ENCODE results near the gene IRF1.

IRF1 gene

DNA sequence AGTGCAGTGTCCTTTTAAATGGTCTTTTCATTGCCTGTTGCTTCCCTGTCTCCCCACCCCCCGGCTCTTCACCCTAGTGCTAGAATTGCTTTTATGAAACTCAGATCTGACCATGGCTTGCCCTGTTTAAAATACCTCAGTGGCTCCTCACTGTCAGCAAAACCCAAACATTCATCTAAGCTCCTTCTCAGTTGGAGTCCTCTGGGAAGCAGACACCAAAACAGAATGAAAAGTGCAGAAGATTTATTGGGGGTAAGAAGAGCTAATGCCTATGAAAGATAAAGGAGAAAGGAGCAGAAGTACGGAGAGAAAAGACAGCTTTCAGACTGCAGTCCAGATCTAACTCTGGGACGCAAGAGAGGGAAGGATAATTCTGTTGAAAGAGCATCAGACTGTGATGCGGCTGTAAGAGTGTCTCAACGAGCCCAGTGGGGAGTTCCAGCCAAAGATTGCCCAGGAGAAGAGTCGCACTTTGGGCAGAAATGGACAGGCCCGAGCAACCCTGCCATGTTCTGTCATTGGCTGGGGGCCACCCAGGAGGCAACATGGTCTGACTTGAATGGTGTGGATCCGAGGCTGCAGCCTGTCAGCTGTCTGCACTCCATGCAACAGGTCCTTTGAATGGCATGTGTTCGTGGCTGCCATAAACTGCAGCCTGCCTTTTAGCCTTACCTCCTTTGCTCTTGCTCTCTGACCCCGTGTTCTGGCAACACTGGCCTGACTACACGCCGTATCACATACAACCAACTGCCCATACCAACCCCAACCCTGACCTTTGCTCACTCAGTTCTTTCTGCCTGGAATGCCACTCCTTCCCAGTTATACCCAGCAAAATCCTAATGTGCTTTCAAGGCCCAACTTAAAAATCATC lies 55.9 kb downstream of the IRF1 start:
- no peaks in the 10 kb centered on the region for H3K9me3 Mint-ChIP-seq
- peaks cover 3% of the 10 kb centered on the region for H3K27me3 Mint-ChIP-seq (ENCODE audit: low read depth)
- peaks cover 37% of the 10 kb centered on the region for H3K4me1 Mint-ChIP-seq
- H3K36me3 Mint-ChIP-seq (ENCODE audit: low read depth), result no peaks in the 10 kb centered on the region
- peak overlapping the region; percentile 53 to 73 (median 61) for H3K27ac Mint-ChIP-seq
- no peak overlapping the region for H3K4me3 Mint-ChIP-seq
- TF ChIP-seq, protein P1, sequence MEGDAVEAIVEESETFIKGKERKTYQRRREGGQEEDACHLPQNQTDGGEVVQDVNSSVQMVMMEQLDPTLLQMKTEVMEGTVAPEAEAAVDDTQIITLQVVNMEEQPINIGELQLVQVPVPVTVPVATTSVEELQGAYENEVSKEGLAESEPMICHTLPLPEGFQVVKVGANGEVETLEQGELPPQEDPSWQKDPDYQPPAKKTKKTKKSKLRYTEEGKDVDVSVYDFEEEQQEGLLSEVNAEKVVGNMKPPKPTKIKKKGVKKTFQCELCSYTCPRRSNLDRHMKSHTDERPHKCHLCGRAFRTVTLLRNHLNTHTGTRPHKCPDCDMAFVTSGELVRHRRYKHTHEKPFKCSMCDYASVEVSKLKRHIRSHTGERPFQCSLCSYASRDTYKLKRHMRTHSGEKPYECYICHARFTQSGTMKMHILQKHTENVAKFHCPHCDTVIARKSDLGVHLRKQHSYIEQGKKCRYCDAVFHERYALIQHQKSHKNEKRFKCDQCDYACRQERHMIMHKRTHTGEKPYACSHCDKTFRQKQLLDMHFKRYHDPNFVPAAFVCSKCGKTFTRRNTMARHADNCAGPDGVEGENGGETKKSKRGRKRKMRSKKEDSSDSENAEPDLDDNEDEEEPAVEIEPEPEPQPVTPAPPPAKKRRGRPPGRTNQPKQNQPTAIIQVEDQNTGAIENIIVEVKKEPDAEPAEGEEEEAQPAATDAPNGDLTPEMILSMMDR (IDR thresholded peaks at IDR 0.05; ENCODE audit: unreplicated experiment in 3 of 3), result no peak

DNA sequence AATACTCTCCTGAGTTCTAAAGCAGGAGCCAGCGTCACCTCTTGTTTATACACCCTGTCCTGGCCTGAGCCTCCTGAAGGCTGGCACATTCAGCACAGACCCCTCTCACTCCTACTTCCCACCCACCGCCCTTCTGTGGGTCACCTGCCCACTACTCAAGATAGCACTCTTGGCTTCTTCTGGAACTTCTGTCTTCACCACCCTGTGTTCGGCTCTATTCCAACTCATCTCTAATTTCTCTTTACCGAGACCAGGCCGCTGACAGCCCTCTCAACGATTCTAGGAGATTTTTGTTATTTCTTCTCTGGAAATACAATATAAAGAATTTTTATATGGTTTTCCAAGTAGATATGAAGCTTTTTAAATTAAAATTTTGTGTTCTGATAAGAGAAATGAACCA lies 57.4 kb downstream of the IRF1 start:
- H3K9me3 Mint-ChIP-seq, result no peaks in the 10 kb centered on the region
- TF ChIP-seq, protein P1 (IDR thresholded peaks at IDR 0.05; ENCODE audit: unreplicated experiment in 3 of 3), result no peak
- no peak overlapping the region for H3K27ac Mint-ChIP-seq

GRCh38 chr5:132431632-132432031 lies 58.9 kb downstream of the IRF1 start:
- TF ChIP-seq, protein P1 (IDR thresholded peaks at IDR 0.05; ENCODE audit: unreplicated experiment in 3 of 3), result no peak
- no peak overlapping the region for H3K4me3 Mint-ChIP-seq
- no peaks in the 10 kb centered on the region for H3K36me3 Mint-ChIP-seq (ENCODE audit: low read depth)
- H3K27me3 Mint-ChIP-seq (ENCODE audit: low read depth), result peaks cover 3% of the 10 kb centered on the region
- no peaks in the 10 kb centered on the region for H3K9me3 Mint-ChIP-seq
- H3K27ac Mint-ChIP-seq, result no peak overlapping the region
- peaks cover 37% of the 10 kb centered on the region for H3K4me1 Mint-ChIP-seq

More for the DNA sequence above, 57.4 kb downstream of the IRF1 start:
- Mint-ChIP-seq H3K27me3 (ENCODE audit: low read depth) (peaks cover 3% of the 10 kb centered on the region), H3K4me1 (peaks cover 41% of the 10 kb centered on the region), H3K4me3 (no peak overlapping the region), H3K36me3 (ENCODE audit: low read depth) (no peaks in the 10 kb centered on the region)

Data from nephron (organoid).